RPMI7951 (cell line): ENCODE data around the gene KRT83. TPM values are rescaled to one million over a fixed set of nuclear protein-coding genes. Genes with fewer than 3 reads are reported as not detected.
"Not testable (repeated sequence)": the region's sequence is repeated elsewhere in the genome, so short reads cannot be mapped to it uniquely, and the experiment has no call there.

ENCODE experiments used
- DNase-seq: peaks from one replicate; pipeline ENCODE4 v3.0.0-alpha.2; 2012; ENCODE audit warnings: low read depth
- total RNA-seq: library from RNA; depleted of rRNA; stranded (reverse); fragments of >200 nt; shearing (Covaris generic); gene quantifications from 2 replicates; pipeline ENCODE4 v1.2.3, GENCODE V29; 2014

The KRT83 gene
- total RNA-seq, 1 experiment from 2014 or later: not detected

GRCh38 chr12:52287816-52288805, 33.1 kb downstream of the KRT83 start:
- DNase-seq: peak; percentile 31

DNA sequence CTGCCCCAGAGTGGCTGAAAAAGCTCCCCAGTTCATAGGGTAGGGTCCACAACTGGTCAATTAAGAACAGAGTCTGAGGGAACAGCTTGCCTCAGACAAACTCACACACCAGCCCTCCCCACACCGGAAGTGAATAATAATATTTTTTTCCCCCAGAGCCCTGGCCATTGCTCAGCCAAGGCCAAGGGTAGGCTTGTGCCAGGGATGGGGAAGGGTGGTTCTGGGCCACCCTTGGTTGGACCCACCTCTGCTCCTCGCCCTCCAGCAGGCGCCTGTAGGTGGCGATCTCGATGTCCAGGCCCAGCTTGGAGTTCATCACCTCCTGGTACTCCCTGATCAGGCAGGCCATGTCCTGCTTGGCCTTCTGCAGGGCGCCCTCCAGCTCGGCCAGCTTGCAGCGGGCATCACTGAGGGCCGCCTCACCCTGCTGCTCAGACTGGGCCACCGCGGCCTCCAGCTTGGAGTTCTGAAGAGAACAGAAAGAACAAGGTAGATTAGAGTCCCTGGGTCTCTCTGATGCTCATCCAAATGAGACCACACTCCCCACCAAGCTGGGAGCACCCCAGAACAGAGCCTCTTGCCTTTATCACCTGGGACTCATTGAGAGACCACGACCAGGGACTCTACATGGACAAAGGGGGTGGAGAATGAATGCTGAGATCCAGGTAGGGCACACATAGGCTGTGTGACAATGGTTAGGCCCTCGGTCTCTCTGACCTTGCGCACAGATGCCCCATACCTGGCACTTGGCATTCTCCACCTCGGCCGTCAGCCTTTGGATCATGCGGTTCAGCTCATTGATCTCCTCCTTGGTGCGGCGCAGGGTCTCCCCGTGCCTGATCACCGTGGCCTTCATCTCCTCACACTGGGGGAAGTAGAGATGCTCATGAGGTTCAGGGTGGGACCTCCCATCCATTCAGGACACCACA, 34.1 kb downstream of the KRT83 start:
- not testable (repeated sequence) for DNase-seq

DNA sequence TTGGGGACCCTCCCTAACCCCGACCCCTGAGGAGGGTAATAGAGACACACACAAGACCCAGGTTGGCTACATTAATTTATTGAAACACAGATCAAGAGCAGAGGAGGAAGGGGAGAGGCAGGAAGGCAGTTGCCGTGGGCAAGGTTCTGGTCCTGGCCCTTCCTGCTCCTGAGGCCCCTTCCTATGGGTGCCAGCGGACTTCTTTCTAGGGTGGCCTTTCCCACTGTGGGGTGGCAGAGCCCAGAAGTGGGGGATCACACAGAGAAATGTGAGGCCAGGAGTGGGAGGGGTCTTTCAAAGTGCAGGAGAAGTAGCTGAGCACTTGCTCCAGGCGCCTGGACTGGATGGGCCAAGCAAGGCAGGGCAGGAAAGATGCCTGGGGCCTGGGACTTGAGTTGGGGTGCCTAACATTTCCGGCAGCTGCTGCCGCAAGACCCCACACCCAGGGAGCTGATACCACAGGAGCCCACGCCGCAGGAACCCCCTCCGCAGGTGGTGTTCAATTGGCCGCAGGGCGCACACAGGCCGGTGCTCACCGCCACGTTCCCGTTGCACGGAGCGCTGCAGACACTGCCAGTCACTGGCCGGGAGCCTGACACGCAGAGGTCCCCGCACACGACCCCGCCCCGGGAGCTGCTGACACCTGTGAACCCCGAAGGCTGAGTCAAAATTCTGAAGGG, 35.2 kb downstream of the KRT83 start:
- DNase-seq: no peak

DNA sequence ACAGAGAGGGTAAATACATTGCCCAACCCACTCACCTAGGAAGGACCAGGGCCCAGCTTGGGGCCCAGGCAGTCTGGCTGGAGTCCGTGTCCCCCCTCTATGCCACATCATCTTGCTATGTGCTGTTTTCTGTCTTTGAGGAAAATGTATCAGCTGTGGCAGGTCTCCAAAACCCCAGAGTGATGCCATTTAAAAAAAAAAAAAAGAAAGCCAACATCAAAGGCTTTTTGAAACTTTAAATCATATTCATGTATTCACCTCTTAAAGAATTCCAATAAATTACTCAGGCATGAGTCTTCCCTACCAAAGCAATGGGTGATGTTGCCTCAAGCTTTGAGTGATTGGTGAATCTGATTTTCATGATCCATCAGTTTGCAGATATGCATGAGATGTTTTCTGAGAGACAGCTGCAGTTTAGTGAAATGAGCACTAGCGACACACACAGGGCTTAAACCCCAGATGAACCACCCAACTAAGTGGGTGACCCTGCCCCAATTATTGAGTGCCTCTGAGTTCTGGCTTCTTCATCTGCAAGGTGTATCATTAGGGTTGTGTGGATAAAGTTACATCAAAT, 35.9 kb downstream of the KRT83 start:
- DNase-seq: peak; percentile 43

DNA sequence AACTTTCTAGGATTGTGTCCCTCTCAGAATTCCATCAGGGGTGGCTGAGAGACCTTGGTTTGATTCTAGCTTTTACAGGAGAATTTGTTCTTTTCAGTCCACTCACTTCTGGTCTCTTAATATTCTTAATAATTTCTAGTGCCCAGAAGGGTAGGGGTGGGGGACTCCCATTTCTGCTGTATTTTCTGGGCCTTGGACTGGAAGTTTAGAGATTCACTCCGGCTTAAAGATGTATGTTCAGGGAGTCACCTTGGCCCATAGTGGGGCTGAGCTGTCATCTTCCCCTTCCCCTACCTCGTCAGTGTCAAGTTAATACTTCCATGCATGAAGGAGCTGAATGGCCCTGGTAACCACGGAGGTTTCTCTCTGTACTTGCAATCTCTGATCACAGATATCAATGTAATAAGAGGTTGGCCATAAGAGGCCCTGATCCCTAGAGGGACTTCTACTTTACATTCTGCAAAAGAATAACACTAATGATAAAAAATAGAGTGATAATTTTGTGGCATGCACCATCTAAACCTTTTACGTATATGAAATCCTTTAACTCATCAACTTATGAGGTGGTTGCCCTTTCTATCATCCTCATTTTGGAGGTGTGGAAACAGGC, 36.5 kb downstream of the KRT83 start:
- DNase-seq: no peak

DNA sequence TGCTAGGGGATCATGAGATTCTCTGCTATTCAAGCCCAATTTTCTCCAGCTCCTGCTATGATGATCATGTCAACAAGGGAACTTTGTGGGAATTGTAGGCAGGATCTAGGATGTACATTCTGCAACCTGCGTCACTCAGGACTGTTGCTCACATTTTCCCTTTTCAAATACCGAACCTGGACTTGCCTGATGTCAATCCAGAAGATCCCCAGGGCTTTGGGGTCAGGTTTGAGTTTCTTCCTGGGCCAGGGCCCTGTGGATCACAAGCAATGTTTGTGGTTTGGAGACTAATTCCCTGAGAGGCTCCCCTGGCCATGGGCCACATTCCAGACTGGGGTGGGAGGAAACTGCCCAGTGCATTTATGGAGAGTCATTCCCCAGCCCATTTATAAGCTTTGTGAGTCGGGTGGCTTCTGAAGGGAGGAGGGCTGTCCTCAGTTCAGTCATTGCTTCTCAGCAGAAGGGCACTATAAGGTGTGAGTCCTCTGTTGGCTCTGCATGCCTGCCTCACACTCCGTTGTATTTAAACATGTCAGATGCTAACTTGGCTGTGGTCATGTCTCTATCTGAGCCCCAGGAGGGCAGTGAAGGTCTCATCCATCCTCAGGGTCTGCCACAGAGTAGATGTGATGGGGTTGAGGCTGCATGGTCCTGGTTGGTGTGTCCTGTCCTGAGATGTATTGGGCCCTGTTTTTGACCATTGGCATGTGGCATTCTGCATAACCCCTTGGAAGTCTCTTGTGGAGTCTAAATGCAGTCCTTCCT, 40.2 kb downstream of the KRT83 start:
- DNase-seq: peak; percentile 95

GRCh38 chr12:52280319-52280795, 40.8 kb downstream of the KRT83 start:
- peak; percentile 82 for DNase-seq

GRCh38 chr12:52279422-52280318, 41.5 kb downstream of the KRT83 start:
- peak; percentile 39 for DNase-seq

DNA sequence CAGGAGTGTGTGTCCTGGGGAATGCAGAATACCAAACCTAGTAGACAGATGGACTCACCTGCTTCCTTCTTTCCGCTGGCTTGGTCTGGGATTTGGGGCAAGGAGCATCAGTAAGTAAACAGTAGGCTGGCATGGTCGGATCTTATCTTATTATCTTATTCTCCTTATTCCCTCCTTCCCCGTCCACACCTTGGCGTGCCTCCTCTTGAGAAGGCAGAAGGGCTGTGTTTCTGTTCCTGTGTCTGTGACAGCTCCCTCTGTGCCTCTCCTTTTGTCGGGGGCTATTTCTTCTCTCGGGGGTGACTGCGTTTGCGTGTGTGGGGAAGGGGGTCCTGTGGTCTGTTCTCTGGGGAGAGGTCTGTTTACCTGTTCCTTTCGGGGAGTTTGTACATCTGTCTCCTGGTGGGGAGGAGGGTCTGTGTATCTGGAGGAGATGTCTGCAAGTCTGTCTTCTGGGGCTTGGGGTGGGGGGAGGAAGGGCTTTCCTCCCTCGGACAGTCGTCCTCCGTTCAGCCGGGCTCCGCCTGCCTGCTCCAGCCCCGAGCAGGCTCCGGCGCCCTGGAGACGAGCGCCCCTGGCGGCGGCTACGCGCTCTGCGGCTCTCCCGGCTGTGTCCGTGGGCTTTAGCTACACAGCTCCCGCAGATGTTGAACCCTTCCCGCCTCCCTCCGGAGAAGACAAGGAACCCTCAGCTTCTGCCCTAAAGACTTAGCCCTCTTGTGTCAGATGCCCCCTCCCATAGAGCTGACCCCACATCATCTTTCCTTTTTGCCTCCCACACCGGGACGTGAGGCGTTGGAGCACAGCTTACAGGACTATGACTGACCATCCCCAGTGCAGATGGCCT, 42.4 kb downstream of the KRT83 start:
- peak; percentile 48 for DNase-seq

DNA sequence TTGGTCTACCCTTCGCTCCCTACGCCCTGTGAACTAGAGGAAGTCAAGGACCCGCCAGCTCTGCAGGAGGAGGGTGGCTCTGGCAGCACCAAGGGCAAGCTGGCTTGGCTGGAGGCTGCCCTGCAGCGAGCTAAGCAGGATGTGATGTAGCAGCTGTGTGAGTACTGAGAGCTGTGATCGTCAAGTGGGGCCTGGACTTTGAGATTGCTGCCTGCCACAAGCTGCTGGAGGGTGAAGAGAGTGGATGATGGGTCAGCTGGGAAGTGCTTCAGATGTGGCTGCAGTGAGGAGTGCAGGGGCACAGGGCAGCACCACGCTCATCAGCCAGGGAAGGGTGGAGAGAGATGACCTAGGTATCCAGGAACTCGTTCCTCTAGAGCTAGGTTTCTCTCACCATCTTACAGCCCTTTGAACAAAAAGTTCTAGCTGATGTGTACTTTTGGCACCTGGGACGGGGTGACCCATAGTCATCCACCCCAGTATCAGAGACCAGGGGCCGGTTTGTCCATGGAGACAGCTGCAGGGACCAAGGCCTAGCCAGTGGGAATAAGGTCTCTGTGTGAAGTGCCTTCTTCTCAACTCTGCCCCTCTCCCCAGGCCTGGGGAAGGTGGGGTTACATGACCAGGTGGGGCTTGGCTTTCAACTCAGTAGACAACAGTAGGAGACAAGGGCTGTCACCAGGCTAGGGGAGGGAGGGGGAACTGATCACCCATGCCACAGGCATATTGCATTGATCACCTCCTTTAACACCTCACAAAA, 43.5 kb downstream of the KRT83 start:
- DNase-seq: no peak

DNA sequence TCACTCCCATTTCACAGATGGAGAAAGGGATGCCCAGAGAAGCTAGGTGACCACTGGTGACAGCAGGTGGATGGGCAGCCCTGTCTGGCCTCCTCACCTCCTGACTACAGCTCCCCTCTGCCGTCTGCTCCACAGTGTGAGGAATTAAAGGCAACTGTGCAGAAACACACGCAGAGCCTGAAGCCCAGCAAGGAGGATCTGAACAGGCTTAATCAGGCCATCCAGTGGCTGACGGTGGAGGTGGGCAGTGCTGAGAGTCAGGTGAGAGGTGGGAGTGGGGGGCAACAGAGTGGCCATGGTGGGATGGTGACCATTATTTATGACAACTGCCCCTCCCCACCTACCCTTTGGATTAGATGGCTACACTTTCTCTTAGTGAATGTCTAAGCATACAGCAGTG, 45.5 kb downstream of the KRT83 start:
- DNase-seq: no peak

GRCh38 chr12:52274521-52275120, 46.6 kb downstream of the KRT83 start, which contains the start of gene KRT86:
TSS of gene KRT86 (plus strand) at chr12:52274645. CDS start at chr12:52301917, 27,272 bp downstream.
- no peak for DNase-seq

DNA sequence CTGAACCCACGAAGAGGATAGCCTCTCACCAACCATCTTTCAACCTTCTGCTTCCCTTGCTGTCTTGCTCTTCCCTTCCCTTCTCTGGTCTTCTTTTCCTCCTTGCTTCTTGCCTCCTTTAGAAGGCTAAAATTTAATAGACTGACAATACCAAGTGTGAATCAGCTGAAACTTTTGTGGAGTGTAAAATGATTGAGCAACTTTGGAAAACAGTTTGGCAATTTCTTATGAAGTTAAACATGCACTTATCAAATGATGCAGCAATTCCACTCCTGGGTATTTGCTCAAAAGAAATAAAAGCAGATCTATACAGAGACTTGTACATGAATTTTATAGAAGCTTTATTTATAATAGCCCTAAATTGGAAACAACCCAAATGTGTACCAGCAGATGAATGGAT, 50.0 kb downstream of the KRT83 start:
- DNase-seq: no peak

DNA sequence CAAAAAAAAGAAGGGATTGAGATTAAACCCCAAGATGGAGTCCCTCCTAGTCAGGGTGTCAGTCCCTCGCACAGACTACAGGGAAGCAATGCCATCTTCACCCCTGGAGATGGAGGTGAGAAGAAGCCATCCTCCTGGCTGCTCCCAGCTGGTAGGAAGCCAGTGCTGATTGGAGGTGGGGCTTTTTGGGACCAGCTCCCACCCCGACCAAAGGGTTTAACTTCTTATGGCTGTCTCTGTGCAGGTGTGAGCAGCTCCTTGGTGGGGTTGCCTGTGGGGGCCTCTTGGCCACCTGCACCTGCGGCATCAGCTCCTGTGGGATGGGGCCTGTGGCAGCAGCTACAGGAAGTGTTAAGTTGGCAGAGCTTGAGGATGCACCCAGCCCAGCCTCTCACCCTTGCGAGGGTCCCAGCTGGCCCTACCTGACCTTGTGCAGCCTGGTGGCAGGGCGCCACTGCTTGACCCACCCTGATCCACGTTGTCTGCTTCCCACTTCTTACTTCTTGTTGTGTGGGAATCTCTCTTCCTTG, 50.6 kb downstream of the KRT83 start:
- DNase-seq: no peak

DNA sequence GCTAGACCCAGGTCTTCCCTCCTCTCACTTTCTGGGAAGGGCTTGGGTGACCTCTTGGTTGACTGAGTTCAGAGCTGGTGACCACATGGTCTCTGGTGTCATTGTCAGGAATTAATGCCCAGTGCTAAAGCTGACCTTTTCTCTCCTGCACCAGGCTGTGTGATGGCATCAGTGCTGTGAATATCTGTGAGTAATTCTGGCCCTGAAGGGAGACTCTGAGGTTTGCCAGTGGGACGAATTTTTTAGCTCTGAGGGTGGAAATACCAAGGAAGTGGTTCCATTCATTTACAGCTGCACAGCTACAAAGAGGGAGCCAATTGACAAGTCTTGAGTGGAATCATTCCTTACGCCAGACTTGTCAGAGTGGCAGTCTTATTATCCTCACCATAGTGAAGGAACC, 53.0 kb downstream of the KRT83 start:
- DNase-seq: peak; percentile 81

DNA sequence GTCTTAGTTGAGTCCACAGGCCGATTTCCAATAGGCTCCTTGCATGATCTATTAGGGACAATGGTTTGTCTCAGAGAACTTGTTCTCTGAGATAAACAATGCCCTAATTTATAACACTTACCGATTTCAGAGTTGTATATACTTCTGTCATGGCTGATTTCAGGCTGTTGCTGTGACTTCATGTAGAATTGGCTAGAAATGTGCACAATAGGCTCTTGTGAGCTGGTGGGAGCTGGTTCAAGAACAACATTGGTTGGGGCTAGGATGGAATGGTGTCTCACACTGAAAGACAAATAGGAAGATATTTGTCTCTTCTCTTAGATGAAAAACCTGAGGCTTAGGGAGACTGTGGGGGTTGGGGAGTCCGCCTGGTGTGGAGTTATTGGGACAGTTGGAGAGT, 53.5 kb downstream of the KRT83 start:
- DNase-seq: peak; percentile 28
